PFSK-1 (cell line): ENCODE measurements around the gene ABCB7.

ENCODE experiments used
- FOXP2 ChIP-seq: optimal IDR thresholded peaks from 2 replicates; pipeline ENCODE3; 2011; ENCODE audit warnings: borderline replicate concordance, control low read depth, inconsistent platforms; ENCODE audit not compliant: insufficient read depth; ENCODE audit errors: extremely low read length, extremely low read depth
- POLR2AphosphoS5 ChIP-seq: IDR thresholded peaks from 2 replicates; pipeline ENCODE4 v1.6.1; 2012; ENCODE audit warnings: low read depth, mild to moderate bottlenecking, control low read depth, low read length, moderate library complexity
- REST ChIP-seq, 2 experiments: IDR thresholded peaks; 2 replicates each; pipeline versions ENCODE4 v1.6.1 to v1.8.0; 2011 to 2012; ENCODE audit warnings: low read depth in 2 of 2, low read length in 2 of 2, control low read depth in 1 of 2, inconsistent platforms in 1 of 2, mild to moderate bottlenecking in 1 of 2, moderate library complexity in 1 of 2; ENCODE audit not compliant: insufficient read depth in 1 of 2
- SIN3A ChIP-seq: IDR thresholded peaks from 2 replicates; pipeline ENCODE4 v1.6.1; 2012; ENCODE audit warnings: mild to moderate bottlenecking, low read length, moderate library complexity, borderline replicate concordance; ENCODE audit not compliant: insufficient read depth
- TAF1 ChIP-seq: IDR thresholded peaks from 2 replicates; pipeline ENCODE4 v1.6.1; 2012; ENCODE audit warnings: low read length, control low read depth, borderline replicate concordance; ENCODE audit not compliant: insufficient read depth

ABCB7 gene

GRCh38 chrX:75076429-75076828, 79.7 kb downstream of the ABCB7 start:
- TF ChIP-seq FOXP2, result no peak
- no peak for TF ChIP-seq TAF1
- no peak for TF ChIP-seq REST (IDR thresholded peaks at IDR 0.05; ENCODE audit: insufficient read depth in 1 of 2, low read depth in 2 of 2, low read length in 2 of 2)
- TF ChIP-seq SIN3A, result no peak
- TF ChIP-seq POLR2AphosphoS5, result no peak

GRCh38 chrX:75074475-75074874, 81.6 kb downstream of the ABCB7 start:
- TF ChIP-seq REST (IDR thresholded peaks at IDR 0.05; ENCODE audit: insufficient read depth in 1 of 2, low read depth in 2 of 2, low read length in 2 of 2) (no peak), TAF1 (no peak), FOXP2 (no peak), POLR2AphosphoS5 (no peak), SIN3A (no peak)

GRCh38 chrX:75071334-75071733, 84.7 kb downstream of the ABCB7 start:
- TF ChIP-seq POLR2AphosphoS5, result no peak
- TF ChIP-seq SIN3A, result no peak
- no peak for TF ChIP-seq TAF1
- no peak for TF ChIP-seq FOXP2
- no peak for TF ChIP-seq REST (IDR thresholded peaks at IDR 0.05; ENCODE audit: insufficient read depth in 1 of 2, low read depth in 2 of 2, low read length in 2 of 2)

GRCh38 chrX:75067931-75068330, 88.2 kb downstream of the ABCB7 start:
- TF ChIP-seq REST (IDR thresholded peaks at IDR 0.05; ENCODE audit: insufficient read depth in 1 of 2, low read depth in 2 of 2, low read length in 2 of 2) (no peak), FOXP2 (no peak), SIN3A (no peak), POLR2AphosphoS5 (no peak), TAF1 (no peak)

- TF ChIP-seq REST (IDR thresholded peaks at IDR 0.05; ENCODE audit: insufficient read depth in 1 of 2, low read depth in 2 of 2, low read length in 2 of 2) (no peak), FOXP2 (no peak), SIN3A (no peak), POLR2AphosphoS5 (no peak), TAF1 (no peak)
These were observed 94.4 kb downstream of the ABCB7 start for GRCh38 chrX:75061701-75062100.
